HG03575 (cell line): ENCODE results near the gene EXPH5.

ENCODE experiments used
- ATAC-seq: cut with Tn5 transposase; IDR thresholded peaks from one replicate; pipeline ENCODE4 v1.9.1; 2021; ENCODE audit not compliant: unreplicated experiment, insufficient number of reproducible peaks, low FRiP score; ENCODE audit errors: extremely low read depth

Gene EXPH5

GRCh38 chr11:108496643-108497256 is 96.8 kb downstream of the EXPH5 start:
- no peak for ATAC-seq

DNA sequence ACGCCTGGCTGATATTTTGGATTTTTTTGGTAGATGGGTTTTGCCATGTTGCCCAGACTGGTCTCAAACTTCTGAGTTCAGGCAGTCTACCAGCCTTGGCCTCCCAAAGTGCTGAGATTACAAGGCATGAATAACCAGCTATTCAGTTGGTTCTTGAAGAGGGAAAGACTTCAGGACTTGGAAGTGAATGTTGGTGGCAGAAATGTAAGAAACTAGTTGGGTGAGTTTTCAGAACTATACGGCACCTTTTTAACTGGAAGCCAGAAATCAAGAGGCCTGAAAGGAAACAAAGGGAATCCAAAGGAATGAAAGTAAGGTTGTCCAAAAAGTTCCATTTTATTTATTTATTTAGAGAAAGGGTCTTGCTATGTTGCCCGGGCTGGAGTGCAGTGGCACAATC is 98.2 kb downstream of the EXPH5 start:
- ATAC-seq: no peak

DNA sequence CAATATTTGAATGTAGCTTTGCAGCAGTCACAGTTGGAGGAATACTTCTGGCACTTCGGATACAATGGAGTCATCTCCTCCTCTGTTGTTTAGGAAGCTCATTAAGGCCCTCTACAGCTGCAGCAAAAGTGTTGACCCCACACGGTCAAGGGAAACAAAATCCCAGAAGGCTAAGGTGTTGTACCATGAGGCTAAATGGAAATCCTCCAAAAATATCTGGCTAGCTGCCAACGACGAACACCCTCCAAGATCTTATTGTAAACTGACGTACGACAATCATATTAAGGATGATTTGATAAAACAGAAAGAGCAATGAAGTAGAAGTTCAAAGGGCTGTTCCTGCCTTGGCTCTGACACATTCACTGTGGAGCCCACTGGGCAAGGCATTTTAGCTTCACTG is 99.4 kb downstream of the EXPH5 start:
- no peak for ATAC-seq

DNA sequence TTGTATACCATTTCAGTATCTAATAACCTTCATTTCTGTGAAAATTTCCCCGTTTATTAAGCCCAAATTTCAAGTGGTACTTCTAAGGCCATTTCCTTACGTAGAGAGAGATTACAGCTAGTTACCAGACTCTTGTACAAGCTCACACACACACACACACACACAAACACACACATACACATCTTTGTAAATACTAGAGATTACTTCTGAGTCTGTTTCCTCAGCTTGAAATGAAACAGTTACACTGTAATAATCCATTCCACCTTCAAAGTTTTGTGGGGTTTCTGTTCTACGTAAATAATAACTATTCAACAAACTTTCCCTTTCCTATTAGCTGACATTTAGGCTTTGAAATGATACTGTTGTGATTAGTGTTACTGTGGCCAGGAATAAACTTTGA is 101.6 kb downstream of the EXPH5 start:
- no peak for ATAC-seq

DNA sequence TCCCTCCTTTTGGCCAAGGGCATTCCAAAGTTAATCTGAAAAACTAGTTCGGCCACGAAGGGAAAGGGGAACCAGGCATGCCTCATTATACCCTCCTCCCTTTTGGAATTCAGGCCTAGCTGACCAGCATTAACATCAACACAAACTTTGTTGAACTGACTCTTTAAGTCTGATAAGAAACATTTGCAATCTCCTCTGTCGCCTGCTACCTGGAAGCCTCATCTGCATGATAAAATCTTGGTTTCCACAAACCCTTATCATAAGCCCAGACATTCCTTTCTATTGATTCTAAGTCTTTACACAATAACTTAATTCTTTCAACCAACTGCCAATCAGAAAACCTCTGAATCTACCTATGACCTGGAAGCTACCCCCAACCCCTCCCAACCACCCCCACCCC is 106.7 kb downstream of the EXPH5 start:
- no peak for ATAC-seq

GRCh38 chr11:108486331-108486730 is 107.2 kb downstream of the EXPH5 start:
- ATAC-seq: no peak

- ATAC-seq: no peak
These were observed 110.4 kb downstream of the EXPH5 start for GRCh38 chr11:108483163-108483562.

GRCh38 chr11:108474664-108475463 is 118.7 kb downstream of the EXPH5 start:
- no peak for ATAC-seq

GRCh38 chr11:108472681-108473080 is 120.9 kb downstream of the EXPH5 start:
- no peak for ATAC-seq

DNA sequence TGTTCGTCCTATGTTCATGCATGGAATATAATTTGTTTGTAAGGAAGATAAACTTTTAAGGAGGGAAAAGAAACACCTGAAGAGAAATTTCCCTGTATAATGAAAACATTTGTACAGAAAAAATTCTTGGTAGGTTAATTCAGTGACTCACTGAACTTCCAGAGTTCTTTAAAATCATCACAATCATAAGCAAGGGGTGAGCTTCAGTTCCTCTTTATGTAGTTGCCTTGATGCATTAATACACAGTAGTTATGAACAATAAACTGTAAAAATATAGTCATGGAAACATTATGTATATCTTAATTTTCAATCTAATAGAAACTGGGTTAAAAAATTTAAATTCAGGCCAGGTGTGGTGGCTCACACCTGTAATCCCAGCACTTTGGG is 125.1 kb downstream of the EXPH5 start:
- no peak for ATAC-seq

GRCh38 chr11:108467091-108467823 is 126.3 kb downstream of the EXPH5 start, which contains the start of gene C11orf65:
TSS of gene C11orf65 (minus strand) at chr11:108467529. CDS start at chr11:108461559, 5,970 bp downstream.
- peak; percentile 95 for ATAC-seq

GRCh38 chr11:108466405-108466804 is 127.2 kb downstream of the EXPH5 start:
- no peak for ATAC-seq
